GM23338 (cell line): ENCODE results near the gene SCN3B. TPM values are rescaled to one million over a fixed set of nuclear protein-coding genes. Genes with fewer than 3 reads are reported as not detected.

Source experiments
- ATAC-seq: fragments of 200-7000 bp; cut with Tn5 transposase; 3 replicates; pipeline ENCODE4 v1.9.1; 2020
- DNase-seq: peaks from one replicate; pipeline ENCODE4 v3.0.0-alpha.2; 2015; ENCODE audit warnings: low spot score
- H2AFZ ChIP-seq: fragments of 200-600 bp; sonication (generic); 2 replicates; pipeline ENCODE4 v1.8.0; 2016; ENCODE audit warnings: antibody characterized with exemption, mild to moderate bottlenecking, moderate library complexity
- H3F3A ChIP-seq: fragments of 200-600 bp; sonication (generic); replicated peaks from 2 replicates; pipeline ENCODE4 v1.8.0; 2017; ENCODE audit warnings: antibody characterized with exemption, mixed run types, low read depth
- H3K27ac ChIP-seq: fragments of 200-600 bp; sonication (generic); 2 replicates; pipeline ENCODE4 v1.6.1; 2016; ENCODE audit warnings: low read depth
- H3K27me3 ChIP-seq: fragments of 200-600 bp; sonication (generic); 2 replicates; pipeline ENCODE4 v1.8.0; 2016; ENCODE audit warnings: mild to moderate bottlenecking, mixed run types, moderate library complexity; ENCODE audit not compliant: insufficient read depth
- H3K36me3 ChIP-seq: fragments of 200-600 bp; sonication (generic); 2 replicates; pipeline ENCODE4 v1.8.0; 2016; ENCODE audit warnings: mild to moderate bottlenecking; ENCODE audit not compliant: insufficient read depth
- H3K4me1 ChIP-seq: fragments of 200-600 bp; sonication (generic); 2 replicates; pipeline ENCODE4 v1.8.0; 2016; ENCODE audit warnings: mild to moderate bottlenecking, moderate library complexity; ENCODE audit not compliant: insufficient read depth
- H3K4me2 ChIP-seq: fragments of 200-600 bp; sonication (generic); 2 replicates; pipeline ENCODE4 v1.7.1; 2017; ENCODE audit warnings: mixed run types
- H3K4me3 ChIP-seq: fragments of 200-600 bp; sonication (generic); 2 replicates; pipeline ENCODE4 v1.6.1; 2016; ENCODE audit warnings: mixed run types
- H3K79me2 ChIP-seq: fragments of 200-600 bp; sonication (generic); replicated peaks from 2 replicates; pipeline ENCODE4 v1.8.0; 2017; ENCODE audit warnings: mild to moderate bottlenecking; ENCODE audit not compliant: insufficient read depth
- H3K9me2 ChIP-seq: fragments of 200-600 bp; sonication (generic); 2 replicates; pipeline ENCODE4 v1.8.0; 2017; ENCODE audit not compliant: insufficient read depth
- H4K20me1 ChIP-seq: fragments of 200-600 bp; sonication (generic); replicated peaks from 2 replicates; pipeline ENCODE4 v1.8.0; 2017; ENCODE audit warnings: mild to moderate bottlenecking; ENCODE audit not compliant: insufficient read depth
- H3K27ac Mint-ChIP-seq: 2 replicates; pipeline ENCODE4 v1.8.0; 2020; ENCODE audit warnings: inconsistent platforms, mild to moderate bottlenecking, moderate library complexity, mixed read lengths
- H3K27me3 Mint-ChIP-seq: 3 replicates; pipeline ENCODE4 v1.8.0; 2022; ENCODE audit warnings: low read depth, mild to moderate bottlenecking, moderate library complexity, mixed read lengths, inconsistent platforms; ENCODE audit not compliant: insufficient read depth, poor library complexity
- H3K36me3 Mint-ChIP-seq: 3 replicates; pipeline ENCODE4 v1.8.0; 2021; ENCODE audit warnings: low read depth, mild to moderate bottlenecking, inconsistent platforms, moderate library complexity, mixed read lengths
- H3K4me1 Mint-ChIP-seq: 3 replicates; pipeline ENCODE4 v1.8.0; 2020; ENCODE audit warnings: mild to moderate bottlenecking, inconsistent platforms, mixed read lengths
- H3K4me3 Mint-ChIP-seq: 3 replicates; pipeline ENCODE4 v1.8.0; 2021; ENCODE audit warnings: moderate library complexity, mild to moderate bottlenecking, inconsistent platforms, mixed read lengths
- H3K9me3 Mint-ChIP-seq: 3 replicates; pipeline ENCODE4 v1.8.0; 2020; ENCODE audit warnings: moderate library complexity, mild to moderate bottlenecking, inconsistent platforms, mixed read lengths
- CREB1 ChIP-seq: fragments of 250-450 bp; sonication (Bioruptor Pico); IDR thresholded peaks from 2 replicates; pipeline ENCODE4 v1.5.0; 2020; ENCODE audit warnings: low read depth, mild to moderate bottlenecking, moderate library complexity
- CTCF ChIP-seq, 2 experiments: fragments of 200-600 bp in 1 of 2; sonication (generic) in 1 of 2; conservative IDR thresholded peaks; 2 replicates each; pipeline versions ENCODE4 v1.5.1 to v1.6.1; 2016 to 2017; ENCODE audit warnings: antibody characterized with exemption in 2 of 2, low read depth in 2 of 2, mild to moderate bottlenecking in 2 of 2, moderate library complexity in 1 of 2
- EZH2phosphoT487 ChIP-seq: fragments of 200-600 bp; sonication (generic); IDR thresholded peaks from one replicate; pipeline ENCODE4 v1.8.1; 2018; ENCODE audit warnings: antibody characterized with exemption; ENCODE audit not compliant: unreplicated experiment
- JUNB ChIP-seq: IDR thresholded peaks from one replicate; pipeline ENCODE4 v1.6.1; 2016; ENCODE audit warnings: antibody characterized with exemption; ENCODE audit not compliant: unreplicated experiment
- POLR2AphosphoS5 ChIP-seq: IDR thresholded peaks from 2 replicates; pipeline ENCODE4 v1.6.1; 2016; ENCODE audit warnings: antibody characterized with exemption, low read depth
- REST ChIP-seq: IDR thresholded peaks from one replicate; pipeline ENCODE4 v1.6.1; 2018; ENCODE audit warnings: antibody characterized with exemption; ENCODE audit not compliant: unreplicated experiment
- STAT1 ChIP-seq: IDR thresholded peaks from one replicate; pipeline ENCODE4 v1.6.1; 2016; ENCODE audit warnings: antibody characterized with exemption; ENCODE audit not compliant: unreplicated experiment
- ZNF114 ChIP-seq: fragments of 250-450 bp; sonication (Bioruptor Pico); IDR thresholded peaks from 2 replicates; pipeline ENCODE4 v1.5.0; 2020; ENCODE audit warnings: mild to moderate bottlenecking, moderate library complexity
- ZNF331 ChIP-seq: fragments of 250-450 bp; sonication (Bioruptor Pico); IDR thresholded peaks from 2 replicates; pipeline ENCODE4 v1.5.0; 2020; ENCODE audit warnings: low read depth, mild to moderate bottlenecking, moderate library complexity
- ZNF462 ChIP-seq: fragments of 250-450 bp; sonication (Bioruptor Pico); IDR thresholded peaks from 2 replicates; pipeline ENCODE4 v1.5.0; 2020; ENCODE audit warnings: mild to moderate bottlenecking, moderate library complexity
- polyA plus RNA-seq: library from polyadenylated mRNA; unstranded; fragments of >200 nt; fragmentation: Nextera tagmentation; extraction: Ambion mirVana; gene quantifications from 2 replicates; pipeline ENCODE4 v1.2.1, GENCODE V29; 2016
- total RNA-seq: library from RNA; depleted of rRNA; stranded (reverse); fragments of >200 nt; shearing (Covaris generic); gene quantifications from 2 replicates; pipeline ENCODE4 v1.2.3, GENCODE V29; 2014

The SCN3B gene
- total and polyA plus RNA-seq, 2 experiments from 2014 or later = 0.74 to 1.7 TPM

- TF ChIP-seq JUNB (no peak), EZH2phosphoT487 (no peak), ZNF331 (no peak), REST (no peak), STAT1 (no peak), POLR2AphosphoS5 (no peak)
Measured at GRCh38 chr11:123702696-123703095, 48.3 kb upstream of the SCN3B start (continued).

- H3K4me1 ChIP-seq = no peaks in the 10 kb centered on the region
- DNase-seq (no peak), ATAC-seq (no peak)
- H3K27me3 ChIP-seq = no peaks in the 10 kb centered on the region
- no peaks in the 10 kb centered on the region for H3K9me2 ChIP-seq
- Mint-ChIP-seq H3K27ac (no peak overlapping the region), H3K9me3 (no peaks in the 10 kb centered on the region), H3K27me3 (peaks cover 6% of the 10 kb centered on the region), H3K4me1 (no peaks in the 10 kb centered on the region; the same call in 2 of the 3 replicates), H3K4me3 (no peak overlapping the region), H3K36me3 (no peaks in the 10 kb centered on the region)
- H3K4me3 ChIP-seq = no peak overlapping the region
- H4K20me1 ChIP-seq = no peaks in the 10 kb centered on the region
- H3K36me3 ChIP-seq = no peaks in the 10 kb centered on the region
- H3K79me2 ChIP-seq = no peaks in the 10 kb centered on the region
- no peak overlapping the region for H3K27ac ChIP-seq
- no peaks in the 10 kb centered on the region for H3F3A ChIP-seq
- no peak overlapping the region for H3K4me2 ChIP-seq
- H2AFZ ChIP-seq = peak overlapping the region; percentile 63; the same call in 1 of the 2 replicates
- TF ChIP-seq ZNF462 (CRISPR knock-in tag) (no peak), EZH2phosphoT487 (no peak), STAT1 (no peak), POLR2AphosphoS5 (no peak), CREB1 (CRISPR knock-in tag) (no peak), CTCF (conservative IDR thresholded peaks at IDR 0.05; ENCODE audit: low read depth in 2 of 2) (no peak), JUNB (no peak), ZNF114 (CRISPR knock-in tag) (no peak), ZNF331 (no peak)
Measured at GRCh38 chr11:123702139-123702538, 47.7 kb upstream of the SCN3B start.
